GM12801 (cell line): Measurements from ENCODE around the gene CFAP65.

Experiments used
- CTCF ChIP-seq: IDR thresholded peaks from one replicate; pipeline ENCODE4 v1.5.1; 2011; ENCODE audit warnings: control low read depth; ENCODE audit not compliant: insufficient read length; ENCODE audit errors: extremely low read depth

Gene CFAP65

GRCh38 chr2:219041252-219041651 is at the start of gene CFAP65:
Gene CFAP65, minus strand, starts transcription at chr2:219041516. Its CDS starts 2,468 bp downstream, at chr2:219039048.
- TF ChIP-seq CTCF, result no peak

- no peak for TF ChIP-seq CTCF
Observed at GRCh38 chr2:219090436-219091299, 49.4 kb upstream of the CFAP65 start.

GRCh38 chr2:219089330-219089729 is 48.0 kb upstream of the CFAP65 start:
- TF ChIP-seq CTCF, result no peak

- no peak for TF ChIP-seq CTCF
Observed at GRCh38 chr2:219087848-219088247, 46.5 kb upstream of the CFAP65 start.

GRCh38 chr2:219087361-219087760 is 46.0 kb upstream of the CFAP65 start:
- no peak for TF ChIP-seq CTCF

- no peak for TF ChIP-seq CTCF
Observed at GRCh38 chr2:219086196-219086595, 44.9 kb upstream of the CFAP65 start.

GRCh38 chr2:219084791-219085190 is 43.5 kb upstream of the CFAP65 start:
- TF ChIP-seq CTCF, result no peak
